GM23338 (cell line): ENCODE measurements around the gene PCBP4.

ENCODE experiments used
- CREB1 ChIP-seq: fragments of 250-450 bp; sonication (Bioruptor Pico); IDR thresholded peaks from 2 replicates; pipeline ENCODE4 v1.5.0; 2020; ENCODE audit warnings: low read depth, mild to moderate bottlenecking, moderate library complexity
- EZH2 ChIP-seq: fragments of 200-600 bp; sonication (generic); IDR thresholded peaks from one replicate; pipeline ENCODE4 v1.8.0; 2017; ENCODE audit warnings: antibody characterized with exemption, mild to moderate bottlenecking, low read depth; ENCODE audit not compliant: unreplicated experiment
- EZH2phosphoT487 ChIP-seq: fragments of 200-600 bp; sonication (generic); IDR thresholded peaks from one replicate; pipeline ENCODE4 v1.8.1; 2018; ENCODE audit warnings: antibody characterized with exemption; ENCODE audit not compliant: unreplicated experiment
- NANOG ChIP-seq: IDR thresholded peaks from 2 replicates; pipeline ENCODE4 v1.6.1; 2016; ENCODE audit warnings: antibody characterized with exemption, borderline replicate concordance
- POLR2AphosphoS5 ChIP-seq: IDR thresholded peaks from 2 replicates; pipeline ENCODE4 v1.6.1; 2016; ENCODE audit warnings: antibody characterized with exemption, low read depth
- REST ChIP-seq: IDR thresholded peaks from one replicate; pipeline ENCODE4 v1.6.1; 2018; ENCODE audit warnings: antibody characterized with exemption; ENCODE audit not compliant: unreplicated experiment
- TF ChIP-seq, protein P1 (sequence below), 2 experiments: fragments of 200-600 bp in 1 of 2; sonication (generic) in 1 of 2; conservative IDR thresholded peaks; 2 replicates each; pipeline versions ENCODE4 v1.5.1 to v1.6.1; 2016 to 2017; ENCODE audit warnings: antibody characterized with exemption in 2 of 2, low read depth in 2 of 2, mild to moderate bottlenecking in 2 of 2, moderate library complexity in 1 of 2

DNA sequence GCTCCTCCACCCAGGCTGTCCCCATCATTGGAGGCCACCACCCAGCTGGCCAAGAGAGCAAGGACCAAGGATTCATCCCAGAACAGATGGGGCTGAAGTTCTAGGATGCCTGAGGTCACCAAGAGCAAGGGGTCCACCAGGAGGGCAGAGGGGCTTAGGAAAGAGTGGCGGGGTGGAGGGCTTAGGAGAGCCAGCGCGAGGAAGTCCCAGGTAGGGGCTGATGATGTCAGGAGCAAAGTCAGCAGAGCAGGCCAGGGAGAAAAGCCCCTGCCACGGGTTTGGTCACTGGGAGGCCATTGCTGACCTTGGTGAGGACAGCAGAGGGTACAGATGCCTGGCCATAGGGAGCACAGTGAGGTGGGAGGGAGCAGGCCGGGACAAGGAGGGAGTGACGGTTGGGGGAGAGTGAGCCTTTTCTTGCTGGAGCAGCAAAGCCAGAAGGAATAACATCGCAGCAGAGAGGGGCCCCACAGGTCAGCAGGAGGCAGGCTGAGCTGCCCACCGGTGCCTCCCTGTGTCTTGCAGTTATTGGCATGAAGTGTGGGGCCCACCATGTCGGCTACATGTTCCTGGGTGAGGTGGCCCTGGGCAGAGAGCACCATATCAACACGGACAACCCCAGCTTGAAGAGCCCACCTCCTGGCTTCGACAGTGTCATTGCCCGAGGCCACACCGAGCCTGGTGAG lies 19.9 kb downstream of the PCBP4 start:
- TF ChIP-seq CREB1 (CRISPR knock-in tag), result no peak
- TF ChIP-seq, protein P1, sequence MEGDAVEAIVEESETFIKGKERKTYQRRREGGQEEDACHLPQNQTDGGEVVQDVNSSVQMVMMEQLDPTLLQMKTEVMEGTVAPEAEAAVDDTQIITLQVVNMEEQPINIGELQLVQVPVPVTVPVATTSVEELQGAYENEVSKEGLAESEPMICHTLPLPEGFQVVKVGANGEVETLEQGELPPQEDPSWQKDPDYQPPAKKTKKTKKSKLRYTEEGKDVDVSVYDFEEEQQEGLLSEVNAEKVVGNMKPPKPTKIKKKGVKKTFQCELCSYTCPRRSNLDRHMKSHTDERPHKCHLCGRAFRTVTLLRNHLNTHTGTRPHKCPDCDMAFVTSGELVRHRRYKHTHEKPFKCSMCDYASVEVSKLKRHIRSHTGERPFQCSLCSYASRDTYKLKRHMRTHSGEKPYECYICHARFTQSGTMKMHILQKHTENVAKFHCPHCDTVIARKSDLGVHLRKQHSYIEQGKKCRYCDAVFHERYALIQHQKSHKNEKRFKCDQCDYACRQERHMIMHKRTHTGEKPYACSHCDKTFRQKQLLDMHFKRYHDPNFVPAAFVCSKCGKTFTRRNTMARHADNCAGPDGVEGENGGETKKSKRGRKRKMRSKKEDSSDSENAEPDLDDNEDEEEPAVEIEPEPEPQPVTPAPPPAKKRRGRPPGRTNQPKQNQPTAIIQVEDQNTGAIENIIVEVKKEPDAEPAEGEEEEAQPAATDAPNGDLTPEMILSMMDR (conservative IDR thresholded peaks at IDR 0.05; ENCODE audit: low read depth in 2 of 2), result no peak
- TF ChIP-seq EZH2, result no peak
- TF ChIP-seq POLR2AphosphoS5, result no peak
- no peak for TF ChIP-seq REST
- TF ChIP-seq EZH2phosphoT487, result no peak
- TF ChIP-seq NANOG, result no peak
